ENCODE data around the gene RBMS1. TPM values are rescaled to one million over a fixed set of nuclear protein-coding genes. Genes with fewer than 3 reads are reported as not detected.

RBMS1 gene
- total RNA-seq, 2 donors from 2014 or later, result 6.3 to 21.1 TPM

GRCh38 chr2:160420711-160421110 lies 72.9 kb downstream of the RBMS1 start:
- intact Hi-C loops (cut with DNase I), result no loop called here
- no peaks in the 10 kb centered on the region for H3K4me1 ChIP-seq
- H3K9me3 ChIP-seq, result no peaks in the 10 kb centered on the region
- H3K9ac ChIP-seq (ENCODE audit: low read depth in 2 of 2, low read length in 2 of 2), result no peak overlapping the region
- no peak for TF ChIP-seq CTCF (IDR thresholded peaks at IDR 0.05)
- no peak for DNase-seq
- no peaks in the 10 kb centered on the region for H3K36me3 ChIP-seq
- no peak overlapping the region for H3K4me3 ChIP-seq
- no peaks in the 10 kb centered on the region for H3K27me3 ChIP-seq
- H3K27ac ChIP-seq, result no peak overlapping the region

- H3K9ac ChIP-seq (ENCODE audit: low read depth in 2 of 2, low read length in 2 of 2), result no peak overlapping the region
- TF ChIP-seq CTCF (IDR thresholded peaks at IDR 0.05), result no peak
- DNase-seq, result no peak
- H3K4me3 ChIP-seq, result no peak overlapping the region
- no peaks in the 10 kb centered on the region for H3K36me3 ChIP-seq
- no peak overlapping the region for H3K27ac ChIP-seq
- intact Hi-C loops (cut with DNase I), result no loop called here
- no peaks in the 10 kb centered on the region for H3K4me1 ChIP-seq
- no peaks in the 10 kb centered on the region for H3K9me3 ChIP-seq
- H3K27me3 ChIP-seq, result no peaks in the 10 kb centered on the region
These were observed 73.7 kb downstream of the RBMS1 start for GRCh38 chr2:160419776-160420505.

DNA sequence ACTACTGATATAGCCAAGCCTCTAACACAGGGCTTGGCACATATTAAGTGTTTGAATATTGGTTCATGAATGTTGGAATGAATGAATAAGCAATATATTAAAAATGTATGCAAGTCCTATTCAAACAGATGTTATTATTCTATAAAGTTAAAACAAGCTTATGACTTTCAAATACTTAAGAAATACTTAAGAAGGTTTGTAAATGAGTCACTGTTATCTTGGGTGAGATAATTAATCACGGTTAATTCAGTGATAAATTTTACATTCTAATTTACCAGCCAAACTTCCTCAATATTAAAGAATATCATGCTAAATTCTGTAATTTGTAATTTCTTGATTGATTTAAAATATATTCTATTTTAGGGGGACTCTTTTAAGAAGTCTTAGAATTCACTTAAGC lies 74.8 kb downstream of the RBMS1 start:
- no peak overlapping the region for H3K4me3 ChIP-seq
- no peak overlapping the region for H3K9ac ChIP-seq (ENCODE audit: low read depth in 2 of 2, low read length in 2 of 2)
- H3K27me3 ChIP-seq, result no peaks in the 10 kb centered on the region
- no peaks in the 10 kb centered on the region for H3K4me1 ChIP-seq
- intact Hi-C loops (cut with DNase I), result no loop called here
- no peak for DNase-seq
- H3K36me3 ChIP-seq, result no peaks in the 10 kb centered on the region
- no peaks in the 10 kb centered on the region for H3K9me3 ChIP-seq
- no peak overlapping the region for H3K27ac ChIP-seq
- TF ChIP-seq CTCF (IDR thresholded peaks at IDR 0.05), result no peak

DNA sequence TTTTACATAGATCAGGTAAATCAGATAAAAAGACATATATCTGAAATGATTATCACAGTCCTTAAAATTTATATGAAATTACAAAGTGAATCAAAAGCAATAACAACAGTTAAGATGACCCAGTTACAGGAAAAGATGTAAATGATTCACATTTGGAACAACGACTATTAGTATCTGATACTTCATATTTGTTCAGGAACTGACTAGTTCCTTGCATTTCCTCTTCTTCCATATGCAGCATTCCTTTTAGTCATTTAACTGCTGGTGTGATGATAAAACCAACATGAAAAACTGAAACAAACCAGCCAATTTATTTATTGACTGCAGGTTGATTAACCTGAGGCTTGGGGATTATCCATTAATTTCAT lies 75.2 kb downstream of the RBMS1 start:
- intact Hi-C loops (cut with DNase I), result no loop called here
- no peak overlapping the region for H3K9ac ChIP-seq (ENCODE audit: low read depth in 2 of 2, low read length in 2 of 2)

GRCh38 chr2:160417745-160418397 lies 75.7 kb downstream of the RBMS1 start:
- H3K36me3 ChIP-seq, result no peaks in the 10 kb centered on the region
- no peak overlapping the region for H3K27ac ChIP-seq
- H3K4me1 ChIP-seq, result no peaks in the 10 kb centered on the region
- no peak for DNase-seq
- no peaks in the 10 kb centered on the region for H3K9me3 ChIP-seq
- TF ChIP-seq CTCF (IDR thresholded peaks at IDR 0.05), result no peak
- H3K27me3 ChIP-seq, result no peaks in the 10 kb centered on the region
- no peak overlapping the region for H3K4me3 ChIP-seq
- intact Hi-C loops (cut with DNase I), result no loop called here
- H3K9ac ChIP-seq (ENCODE audit: low read depth in 2 of 2, low read length in 2 of 2), result no peak overlapping the region

More for the DNA sequence above, 75.2 kb downstream of the RBMS1 start:
- H3K4me1 ChIP-seq, result no peaks in the 10 kb centered on the region
- no peak overlapping the region for H3K4me3 ChIP-seq
- H3K27ac ChIP-seq, result no peak overlapping the region
- no peaks in the 10 kb centered on the region for H3K36me3 ChIP-seq
- H3K27me3 ChIP-seq, result no peaks in the 10 kb centered on the region
- TF ChIP-seq CTCF (IDR thresholded peaks at IDR 0.05), result no peak
- no peak for DNase-seq
- no peaks in the 10 kb centered on the region for H3K9me3 ChIP-seq
